ENCODE results near the gene AUH. TPM values are rescaled to one million over a fixed set of nuclear protein-coding genes. Genes with fewer than 3 reads are reported as not detected.

AUH gene
- total and polyA plus RNA-seq, 9 of the 15 experiments (the other 6 are each of a cell fraction or from before 2014, with no cell fraction given): 3.4 to 29.0 (median 10.1) TPM

GRCh38 chr9:91361291-91362050 is at the start of gene AUH (continued):
- TF ChIP-seq ZNF507 (tag; conservative IDR thresholded peaks at IDR 0.05) (no peak), NONO (IDR thresholded peaks at IDR 0.05; ENCODE audit: low read depth in 2 of 2, low read length in 1 of 2) (peak; percentile 45 to 91; a peak in 3 of 4 replicates), KLF1 (tag; IDR thresholded peaks at IDR 0.05) (no peak), ATF7 (IDR thresholded peaks at IDR 0.05) (peak; percentile 41; the same call in 1 of the 2 replicates), MEIS2 (IDR thresholded peaks at IDR 0.05; ENCODE audit: partially characterized antibody) (peak; percentile 83), POLR3A (IDR thresholded peaks at IDR 0.05; ENCODE audit: borderline replicate concordance, extremely low read depth, insufficient read depth, insufficient read length) (no peak), THRA (IDR thresholded peaks at IDR 0.05) (no peak), E2F3 (CRISPR knock-in tag; IDR thresholded peaks at IDR 0.05) (no peak), NEUROD1 (IDR thresholded peaks at IDR 0.05; ENCODE audit: borderline replicate concordance, low read depth, low read length, partially characterized antibody) (no peak), HNRNPL (IDR thresholded peaks at IDR 0.05; ENCODE audit: low read depth, low read length) (no peak), ZNF57 (CRISPR knock-in tag; IDR thresholded peaks at IDR 0.05) (no peak), RBM14 (IDR thresholded peaks at IDR 0.05; ENCODE audit: borderline replicate concordance, insufficient read depth, low read depth, low read length) (peak; percentile 92; the same call in 1 of the 2 replicates), NR2C2 (CRISPR knock-in tag; IDR thresholded peaks at IDR 0.05) (peak; percentile 62), NR2C2 (tag; IDR thresholded peaks at IDR 0.05) (peak; percentile 82)
- TF ChIP-seq, protein P1, sequence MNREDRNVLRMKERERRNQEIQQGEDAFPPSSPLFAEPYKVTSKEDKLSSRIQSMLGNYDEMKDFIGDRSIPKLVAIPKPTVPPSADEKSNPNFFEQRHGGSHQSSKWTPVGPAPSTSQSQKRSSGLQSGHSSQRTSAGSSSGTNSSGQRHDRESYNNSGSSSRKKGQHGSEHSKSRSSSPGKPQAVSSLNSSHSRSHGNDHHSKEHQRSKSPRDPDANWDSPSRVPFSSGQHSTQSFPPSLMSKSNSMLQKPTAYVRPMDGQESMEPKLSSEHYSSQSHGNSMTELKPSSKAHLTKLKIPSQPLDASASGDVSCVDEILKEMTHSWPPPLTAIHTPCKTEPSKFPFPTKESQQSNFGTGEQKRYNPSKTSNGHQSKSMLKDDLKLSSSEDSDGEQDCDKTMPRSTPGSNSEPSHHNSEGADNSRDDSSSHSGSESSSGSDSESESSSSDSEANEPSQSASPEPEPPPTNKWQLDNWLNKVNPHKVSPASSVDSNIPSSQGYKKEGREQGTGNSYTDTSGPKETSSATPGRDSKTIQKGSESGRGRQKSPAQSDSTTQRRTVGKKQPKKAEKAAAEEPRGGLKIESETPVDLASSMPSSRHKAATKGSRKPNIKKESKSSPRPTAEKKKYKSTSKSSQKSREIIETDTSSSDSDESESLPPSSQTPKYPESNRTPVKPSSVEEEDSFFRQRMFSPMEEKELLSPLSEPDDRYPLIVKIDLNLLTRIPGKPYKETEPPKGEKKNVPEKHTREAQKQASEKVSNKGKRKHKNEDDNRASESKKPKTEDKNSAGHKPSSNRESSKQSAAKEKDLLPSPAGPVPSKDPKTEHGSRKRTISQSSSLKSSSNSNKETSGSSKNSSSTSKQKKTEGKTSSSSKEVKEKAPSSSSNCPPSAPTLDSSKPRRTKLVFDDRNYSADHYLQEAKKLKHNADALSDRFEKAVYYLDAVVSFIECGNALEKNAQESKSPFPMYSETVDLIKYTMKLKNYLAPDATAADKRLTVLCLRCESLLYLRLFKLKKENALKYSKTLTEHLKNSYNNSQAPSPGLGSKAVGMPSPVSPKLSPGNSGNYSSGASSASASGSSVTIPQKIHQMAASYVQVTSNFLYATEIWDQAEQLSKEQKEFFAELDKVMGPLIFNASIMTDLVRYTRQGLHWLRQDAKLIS (CRISPR knock-in tag; IDR thresholded peaks at IDR 0.05): peak; percentile 66
- TF ChIP-seq, protein P2, sequence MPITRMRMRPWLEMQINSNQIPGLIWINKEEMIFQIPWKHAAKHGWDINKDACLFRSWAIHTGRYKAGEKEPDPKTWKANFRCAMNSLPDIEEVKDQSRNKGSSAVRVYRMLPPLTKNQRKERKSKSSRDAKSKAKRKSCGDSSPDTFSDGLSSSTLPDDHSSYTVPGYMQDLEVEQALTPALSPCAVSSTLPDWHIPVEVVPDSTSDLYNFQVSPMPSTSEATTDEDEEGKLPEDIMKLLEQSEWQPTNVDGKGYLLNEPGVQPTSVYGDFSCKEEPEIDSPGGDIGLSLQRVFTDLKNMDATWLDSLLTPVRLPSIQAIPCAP (CRISPR knock-in tag; IDR thresholded peaks at IDR 0.05; ENCODE audit: borderline replicate concordance): no peak
- TF ChIP-seq, protein P3, sequence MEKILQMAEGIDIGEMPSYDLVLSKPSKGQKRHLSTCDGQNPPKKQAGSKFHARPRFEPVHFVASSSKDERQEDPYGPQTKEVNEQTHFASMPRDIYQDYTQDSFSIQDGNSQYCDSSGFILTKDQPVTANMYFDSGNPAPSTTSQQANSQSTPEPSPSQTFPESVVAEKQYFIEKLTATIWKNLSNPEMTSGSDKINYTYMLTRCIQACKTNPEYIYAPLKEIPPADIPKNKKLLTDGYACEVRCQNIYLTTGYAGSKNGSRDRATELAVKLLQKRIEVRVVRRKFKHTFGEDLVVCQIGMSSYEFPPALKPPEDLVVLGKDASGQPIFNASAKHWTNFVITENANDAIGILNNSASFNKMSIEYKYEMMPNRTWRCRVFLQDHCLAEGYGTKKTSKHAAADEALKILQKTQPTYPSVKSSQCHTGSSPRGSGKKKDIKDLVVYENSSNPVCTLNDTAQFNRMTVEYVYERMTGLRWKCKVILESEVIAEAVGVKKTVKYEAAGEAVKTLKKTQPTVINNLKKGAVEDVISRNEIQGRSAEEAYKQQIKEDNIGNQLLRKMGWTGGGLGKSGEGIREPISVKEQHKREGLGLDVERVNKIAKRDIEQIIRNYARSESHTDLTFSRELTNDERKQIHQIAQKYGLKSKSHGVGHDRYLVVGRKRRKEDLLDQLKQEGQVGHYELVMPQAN (IDR thresholded peaks at IDR 0.05; ENCODE audit: borderline replicate concordance): peak; percentile 54; the same call in 1 of the 2 replicates
- TF ChIP-seq, protein P4, sequence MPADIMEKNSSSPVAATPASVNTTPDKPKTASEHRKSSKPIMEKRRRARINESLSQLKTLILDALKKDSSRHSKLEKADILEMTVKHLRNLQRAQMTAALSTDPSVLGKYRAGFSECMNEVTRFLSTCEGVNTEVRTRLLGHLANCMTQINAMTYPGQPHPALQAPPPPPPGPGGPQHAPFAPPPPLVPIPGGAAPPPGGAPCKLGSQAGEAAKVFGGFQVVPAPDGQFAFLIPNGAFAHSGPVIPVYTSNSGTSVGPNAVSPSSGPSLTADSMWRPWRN (IDR thresholded peaks at IDR 0.05; ENCODE audit: low read depth): no peak

All from K562 (cell line).